HG03064 (cell line): ENCODE results near the gene ZNF175.

Source experiments
- ATAC-seq: cut with Tn5 transposase; IDR thresholded peaks from one replicate; pipeline ENCODE4 v1.9.1; 2021; ENCODE audit warnings: low read depth; ENCODE audit not compliant: unreplicated experiment

ZNF175 gene

DNA sequence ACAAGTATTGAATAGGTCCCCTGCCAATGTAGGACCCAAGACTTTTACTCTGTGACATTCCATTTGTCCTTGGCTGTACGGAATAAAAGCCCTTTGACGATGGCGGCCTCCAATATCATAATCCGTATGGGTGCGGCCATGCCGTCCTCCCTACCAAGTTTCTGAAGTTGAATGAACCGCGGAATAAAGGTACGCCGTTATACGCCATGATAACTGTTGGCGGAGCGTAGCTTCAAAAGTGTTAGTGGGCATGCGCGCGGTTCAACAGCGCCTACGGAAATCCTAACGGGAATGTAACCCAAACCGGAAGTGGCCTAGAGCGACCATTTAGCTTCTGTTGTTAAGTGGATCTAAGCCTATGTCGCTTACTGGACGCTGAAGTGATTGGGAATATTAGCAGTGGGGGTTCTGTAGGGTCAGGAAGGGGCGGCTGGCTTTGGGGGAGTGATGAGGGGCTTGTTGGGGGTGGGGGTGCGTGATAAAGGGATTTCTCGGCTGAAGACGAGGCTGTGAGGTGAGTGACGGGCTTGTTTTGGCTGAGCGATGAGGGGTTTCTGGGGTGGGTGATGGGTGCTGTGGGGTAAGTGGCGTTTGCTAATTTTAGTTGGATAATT lies at the start of gene ZNF175:
Gene ZNF175, plus strand, starts transcription at position 322 of the 614 bp plus-strand sequence. CDS start 2,047 bp downstream, outside the sequence.
- peak; percentile 62 for ATAC-seq

DNA sequence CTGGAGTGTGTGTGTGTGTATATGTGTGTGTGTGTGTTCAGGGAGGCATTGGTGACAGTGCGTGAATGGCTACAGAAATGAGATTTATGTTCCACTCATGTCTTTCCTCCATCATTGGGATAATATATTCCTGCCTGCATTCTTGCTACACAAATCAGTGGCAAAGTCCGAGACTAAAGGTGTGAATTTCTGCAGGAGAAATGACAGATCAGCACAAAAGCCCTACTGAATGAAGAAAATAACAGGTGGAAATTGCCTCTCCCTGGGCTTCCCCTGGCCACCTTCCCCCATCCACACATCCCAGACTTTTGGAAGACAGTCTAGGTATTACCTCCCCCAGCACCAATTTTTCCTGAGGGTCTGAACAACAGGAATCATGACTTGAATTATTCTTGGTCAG lies 49.7 kb upstream of the ZNF175 start:
- ATAC-seq: no peak

- ATAC-seq: no peak
These were observed 49.3 kb upstream of the ZNF175 start for GRCh38 chr19:51521781-51522180.

- no peak for ATAC-seq
These were observed 46.3 kb upstream of the ZNF175 start for GRCh38 chr19:51524666-51525264.

- no peak for ATAC-seq
These were observed 45.4 kb upstream of the ZNF175 start for GRCh38 chr19:51525651-51526050.

DNA sequence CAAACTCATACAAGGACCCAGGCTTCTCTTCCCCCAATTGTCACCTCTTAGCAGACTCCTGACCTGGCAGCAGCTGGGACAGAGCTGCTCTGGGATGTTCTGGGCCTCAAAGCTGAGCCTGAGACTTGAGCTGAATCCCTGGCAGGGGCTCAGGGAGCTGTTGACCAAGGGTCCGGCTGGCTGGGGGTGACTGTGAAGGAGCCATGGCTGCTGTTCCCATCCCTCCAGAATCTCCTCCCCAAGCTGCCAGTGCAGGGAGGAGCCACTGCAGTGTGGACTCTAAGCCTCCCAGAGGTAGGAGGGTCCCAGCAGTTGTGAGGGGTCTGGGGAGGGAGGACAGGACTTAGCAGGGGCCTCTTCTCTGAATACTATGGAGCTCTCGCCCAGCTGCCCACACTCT lies 41.8 kb upstream of the ZNF175 start:
- no peak for ATAC-seq

- ATAC-seq: no peak
These were observed 40.5 kb upstream of the ZNF175 start for GRCh38 chr19:51530616-51531015.

- no peak for ATAC-seq
These were observed 39.5 kb upstream of the ZNF175 start, which contains the start of gene SIGLEC6 for GRCh38 chr19:51531349-51532315. TSS of gene SIGLEC6 (minus strand) at chr19:51531670. CDS start at chr19:51531648, 22 bp downstream.

GRCh38 chr19:51535535-51535934 lies 35.5 kb upstream of the ZNF175 start:
- no peak for ATAC-seq

- no peak for ATAC-seq
These were observed 31.2 kb upstream of the ZNF175 start for GRCh38 chr19:51539821-51540366.

DNA sequence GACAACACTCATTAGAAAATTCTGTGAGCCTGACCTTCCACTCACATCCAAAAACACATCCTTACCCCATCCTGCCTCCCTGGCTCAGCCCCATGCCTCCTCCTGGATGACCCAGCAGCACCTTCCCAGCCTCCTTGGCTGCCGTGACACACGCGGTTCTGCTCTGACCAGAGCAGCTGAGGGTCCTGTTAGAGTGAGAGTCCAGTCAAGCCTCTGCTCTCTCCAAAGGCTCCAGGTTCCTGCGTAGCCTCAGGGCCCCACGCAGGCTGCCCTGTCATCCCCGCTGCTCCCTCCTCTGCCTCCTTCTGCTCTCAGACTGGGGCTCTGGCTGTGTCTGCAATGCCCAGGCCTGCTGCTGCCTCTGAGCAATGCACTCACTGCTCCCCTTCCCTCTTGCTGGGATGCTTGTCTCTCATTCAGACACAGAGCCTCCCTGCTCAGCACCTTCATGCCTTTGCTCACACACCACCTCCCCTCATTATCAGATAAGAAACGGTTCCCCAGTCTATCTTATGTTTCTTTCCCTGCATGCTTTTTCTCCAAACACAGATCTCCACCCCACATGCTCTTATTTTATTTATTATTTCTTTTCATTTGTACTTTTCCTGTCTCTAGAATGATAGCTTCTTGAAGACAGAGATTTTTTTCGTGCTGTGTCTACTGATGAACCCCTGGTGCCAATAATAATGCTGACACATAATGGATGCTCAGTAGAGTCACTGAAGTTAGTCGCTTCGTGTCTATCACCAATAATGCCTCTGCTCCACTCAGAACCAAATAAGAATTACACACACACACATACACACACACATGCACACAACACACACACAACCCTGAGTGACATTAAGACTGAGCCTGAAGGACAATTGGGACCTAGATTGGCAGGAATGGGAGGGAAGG lies 29.4 kb upstream of the ZNF175 start:
- ATAC-seq: no peak

DNA sequence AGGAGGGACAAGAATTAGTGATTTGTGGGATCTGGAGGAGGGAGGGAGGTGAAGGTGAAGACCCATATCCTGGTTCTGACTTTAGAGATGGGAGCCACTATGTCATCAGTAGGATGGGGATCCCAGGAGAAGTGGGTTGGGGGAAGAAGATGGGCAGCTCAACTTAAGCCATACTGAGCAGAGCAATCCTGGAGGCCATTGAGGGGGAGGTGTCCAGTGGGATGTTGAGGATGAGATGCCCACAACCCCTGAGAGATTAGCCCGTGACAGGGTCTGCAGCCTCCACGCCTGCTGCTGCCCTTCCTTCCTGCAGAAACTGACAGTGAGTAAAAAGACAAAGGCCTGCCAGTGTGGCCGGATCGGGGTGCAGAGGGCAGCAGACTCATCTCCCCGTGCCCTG lies 28.4 kb upstream of the ZNF175 start:
- no peak for ATAC-seq

DNA sequence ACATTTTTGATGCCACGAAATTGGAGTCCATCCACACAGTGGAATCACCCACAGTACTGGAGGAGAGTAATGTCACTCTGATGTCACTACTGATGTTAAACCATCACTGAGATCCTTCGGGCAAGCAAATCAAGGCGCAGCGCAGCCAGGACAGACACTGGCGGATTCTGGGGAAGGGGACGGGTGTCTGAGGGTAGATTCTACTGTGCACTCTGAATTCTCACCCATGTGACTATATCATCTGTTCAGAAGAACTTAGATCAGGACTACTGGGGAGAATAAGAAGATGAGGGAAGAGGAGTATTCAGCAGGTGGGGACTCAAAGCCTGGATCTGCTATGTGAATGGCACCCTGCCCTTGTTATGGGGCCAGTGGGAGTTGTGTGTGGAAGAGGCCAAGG lies 27.0 kb upstream of the ZNF175 start:
- no peak for ATAC-seq

DNA sequence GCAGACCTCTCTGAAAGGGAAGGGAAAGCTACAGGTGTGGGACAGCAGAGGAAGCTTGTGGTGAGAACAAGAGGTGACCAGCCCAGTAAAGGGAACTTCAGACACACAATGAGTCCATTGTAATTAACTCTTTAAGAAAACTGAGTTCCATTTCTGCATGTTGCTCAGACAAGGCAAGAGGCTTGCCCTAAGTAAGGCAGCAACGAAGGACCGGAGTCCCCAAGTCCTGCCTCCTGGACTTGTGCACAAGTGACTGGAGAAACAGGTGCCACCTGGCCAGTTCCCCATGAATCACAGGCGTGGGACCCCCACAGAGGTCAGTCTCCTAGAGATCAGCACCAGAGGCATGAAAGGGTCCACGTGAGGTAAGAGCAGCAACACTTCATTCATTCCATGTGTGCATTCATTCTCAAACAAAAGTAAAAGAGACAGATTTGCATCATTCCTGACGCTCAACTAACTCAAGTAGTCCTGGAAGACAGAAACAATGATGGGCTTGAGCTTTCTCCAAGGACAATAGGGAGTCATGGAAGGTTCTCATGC lies 24.9 kb upstream of the ZNF175 start:
- no peak for ATAC-seq

DNA sequence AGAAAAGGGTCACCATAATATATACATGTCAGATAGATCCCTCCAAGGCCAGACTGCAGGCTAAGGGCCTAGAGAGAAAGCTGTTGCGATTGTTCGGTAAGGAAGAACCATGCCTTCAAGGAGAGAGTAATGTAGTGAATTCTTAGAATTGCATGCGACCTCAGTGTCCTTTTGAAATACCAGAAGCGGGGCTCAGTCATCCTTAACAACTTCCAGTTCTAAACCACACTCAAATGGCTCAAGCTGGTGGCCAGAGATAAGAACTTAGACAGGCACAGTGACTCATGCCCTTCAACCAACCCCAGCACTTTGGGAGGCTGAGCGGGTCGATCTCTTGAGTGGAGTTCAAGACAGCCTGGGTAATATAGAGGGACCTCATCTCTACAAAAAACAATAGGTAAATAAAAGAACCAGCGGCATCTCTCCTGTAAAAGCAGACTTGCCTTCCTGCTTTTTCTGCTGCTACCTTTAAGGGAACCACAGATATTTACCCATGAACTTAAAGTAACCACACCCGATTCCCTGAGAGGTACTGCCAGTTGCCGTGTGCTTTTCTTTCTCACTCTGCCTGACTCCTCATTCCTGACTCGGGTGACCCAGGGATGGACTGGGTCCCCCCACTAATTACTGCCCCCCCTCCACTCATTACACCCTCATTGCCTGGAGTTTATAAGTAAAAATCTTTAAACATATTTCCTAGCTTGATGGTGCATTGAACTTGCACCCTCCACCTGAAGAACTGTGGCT lies 24.3 kb upstream of the ZNF175 start:
- no peak for ATAC-seq

DNA sequence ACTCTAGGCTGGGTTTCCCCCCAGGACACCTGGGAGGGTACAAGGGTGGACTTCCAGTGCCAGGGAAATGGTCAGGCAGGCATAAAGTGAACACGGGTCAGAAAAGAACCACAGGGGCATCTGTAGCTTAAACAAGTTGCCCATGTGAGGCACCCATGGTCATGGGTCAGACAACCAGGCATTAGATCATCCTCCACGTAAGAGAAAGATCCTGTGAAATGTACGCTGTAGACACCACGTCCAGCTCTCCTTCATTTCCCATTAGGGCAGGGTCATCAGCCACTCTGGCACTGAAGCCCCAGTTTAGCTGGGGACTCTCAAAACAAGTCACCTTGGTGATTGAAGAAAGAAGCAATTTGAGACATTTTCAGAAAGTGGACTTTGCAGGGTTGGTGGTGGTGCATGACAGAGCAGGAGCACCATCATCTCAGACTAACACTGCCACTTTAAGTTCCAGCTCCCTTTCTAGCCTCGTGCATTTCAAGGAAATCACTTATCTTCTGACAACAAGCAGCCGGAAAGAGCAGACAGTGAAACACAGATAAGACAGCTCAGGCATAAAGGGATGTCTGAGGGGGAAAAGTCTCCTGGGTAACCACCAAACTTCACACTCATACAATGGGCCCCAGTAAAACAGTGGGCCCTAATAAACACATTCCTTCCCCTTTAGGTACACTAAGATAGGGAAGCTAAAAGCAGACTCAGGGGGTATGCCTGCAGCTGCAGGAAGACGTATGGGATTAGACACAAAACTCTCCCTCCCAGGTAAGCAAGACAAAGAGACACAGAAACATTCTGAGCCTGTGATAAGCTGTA lies 23.5 kb upstream of the ZNF175 start:
- ATAC-seq: no peak

GRCh38 chr19:51548213-51548651 lies 22.9 kb upstream of the ZNF175 start:
- no peak for ATAC-seq

DNA sequence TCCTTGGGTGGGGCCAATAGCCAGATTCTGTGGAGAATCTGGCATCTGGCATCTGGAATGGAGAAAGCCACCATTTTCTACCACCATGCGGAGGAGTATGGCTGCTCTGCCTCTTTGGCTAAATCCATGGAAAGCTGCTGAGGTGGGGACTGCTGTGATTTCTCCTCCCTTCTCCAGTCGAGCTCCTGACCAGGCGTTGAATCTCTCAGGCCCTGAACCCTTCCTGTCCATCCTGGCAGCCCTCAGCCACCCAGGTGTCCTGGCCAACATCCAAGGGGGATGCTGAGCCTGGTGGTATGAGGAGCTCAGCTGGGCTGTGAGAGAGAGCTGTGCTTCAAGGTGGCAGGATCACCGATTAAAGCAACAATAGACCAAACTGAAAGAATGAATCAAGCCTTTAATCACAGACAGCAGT lies 22.2 kb upstream of the ZNF175 start:
- no peak for ATAC-seq
